H1 (cell line): ENCODE measurements around the gene CCDC138. TPM values are rescaled to one million over a fixed set of nuclear protein-coding genes. Genes with fewer than 3 reads are reported as not detected.

ENCODE experiments used
- CTCF ChIA-PET: fragments of 300-600 bp; sonication (Branson Sonifier 250); formaldehyde crosslinking; loops from one replicate; lab custom pipeline; 2021; ENCODE audit not compliant: partially characterized antibody; lab: Charles Lee
- POLR2A ChIA-PET: fragments of 300-600 bp; sonication (Branson Sonifier 250); formaldehyde crosslinking; loops from one replicate; lab custom pipeline; 2021; ENCODE audit warnings: inconsistent platforms; ENCODE audit not compliant: partially characterized antibody; lab: Charles Lee
- DNase-seq, 2 experiments: peaks; one replicate each; pipeline versions ENCODE4 v3.0.0 to v3.0.0-alpha.2; 2010 to 2022; ENCODE audit warnings: low spot score in 2 of 2, low read depth in 1 of 2, mixed read lengths in 1 of 2
- FAIRE-seq: peaks from 2 replicates; lab custom pipeline; 2011; peaks lifted over from hg19 to GRCh38; lab: Jason Lieb, UNC
- H2AFZ ChIP-seq: 2 replicates; pipeline ENCODE4 v1.8.1; 2012; ENCODE audit warnings: low read length, inconsistent platforms
- H2AK5ac ChIP-seq: 2 replicates; pipeline ENCODE4 v1.6.1; 2013; ENCODE audit warnings: low read depth, low read length
- H2BK120ac ChIP-seq: replicated peaks from 2 replicates; pipeline ENCODE3; 2013; ENCODE audit warnings: low read depth, low read length, inconsistent platforms
- H2BK12ac ChIP-seq: 2 replicates; pipeline ENCODE4 v1.6.1; 2013; ENCODE audit warnings: low read depth, low read length
- H2BK15ac ChIP-seq: 2 replicates; pipeline ENCODE4 v1.6.1; 2013; ENCODE audit warnings: low read length
- H2BK20ac ChIP-seq: 2 replicates; pipeline ENCODE4 v1.6.1; 2013; ENCODE audit warnings: low read length
- H2BK5ac ChIP-seq: 2 replicates; pipeline ENCODE4 v1.6.1; 2013; ENCODE audit warnings: low read depth, low read length
- H3K14ac ChIP-seq: 2 replicates; pipeline ENCODE4 v1.6.1; 2013; ENCODE audit warnings: inconsistent platforms; ENCODE audit not compliant: insufficient read length
- H3K18ac ChIP-seq: 2 replicates; pipeline ENCODE4 v1.6.1; 2013; ENCODE audit warnings: low read length; ENCODE audit errors: extremely low read depth
- H3K23ac ChIP-seq: 2 replicates; pipeline ENCODE4 v1.6.1; 2013; ENCODE audit warnings: inconsistent platforms; ENCODE audit not compliant: insufficient read length
- H3K23me2 ChIP-seq: 2 replicates; pipeline ENCODE4 v1.6.1; 2013; ENCODE audit warnings: low read depth, low read length
- H3K27ac ChIP-seq: 2 replicates; pipeline ENCODE4 v1.6.1; 2011; ENCODE audit warnings: low read depth, low read length, inconsistent platforms
- H3K27me3 ChIP-seq, 4 experiments: replicated peaks in 1 of 4; 1 replicate in 1 of 4; 2 replicates in 3 of 4; pipeline versions ENCODE4 v1.6.1 to v1.8.1; 2011 to 2013; ENCODE audit warnings: low read length in 3 of 4, mild to moderate bottlenecking in 3 of 4, inconsistent platforms in 2 of 4, mixed read lengths in 2 of 4, moderate library complexity in 1 of 4; ENCODE audit not compliant: control insufficient read depth in 3 of 4, insufficient read depth in 3 of 4; ENCODE audit errors: extremely low read depth in 1 of 4
- H3K36me3 ChIP-seq, 4 experiments: 2 replicates each; pipeline versions ENCODE4 v1.6.1 to v1.8.1; 2011 to 2013; ENCODE audit warnings: mild to moderate bottlenecking in 4 of 4, low read length in 3 of 4, moderate library complexity in 2 of 4, control low read depth in 1 of 4, inconsistent platforms in 1 of 4; ENCODE audit not compliant: insufficient read depth in 4 of 4, control insufficient read depth in 2 of 4
- H3K4ac ChIP-seq: replicated peaks from 2 replicates; pipeline ENCODE3; 2013; ENCODE audit warnings: low read length, low read depth, mixed read lengths, inconsistent platforms; ENCODE audit not compliant: insufficient read length
- H3K4me1 ChIP-seq, 4 experiments: replicated peaks in 1 of 4; 1 replicate in 1 of 4; 2 replicates in 3 of 4; pipeline versions ENCODE4 v1.6.1 to v1.8.1; 2011 to 2013; ENCODE audit warnings: low read length in 3 of 4, inconsistent platforms in 2 of 4, mixed read lengths in 1 of 4; ENCODE audit not compliant: insufficient read depth in 4 of 4, control insufficient read depth in 3 of 4
- H3K4me2 ChIP-seq, 2 experiments: 2 replicates each; pipeline versions ENCODE4 v1.6.1 to v1.8.1; 2011 to 2013; ENCODE audit warnings: low read depth in 2 of 2, low read length in 2 of 2, control low read depth in 1 of 2, inconsistent platforms in 1 of 2, mild to moderate bottlenecking in 1 of 2; ENCODE audit not compliant: insufficient read depth in 1 of 2
- H3K4me3 ChIP-seq, 4 experiments: fragments of 200-600, 300-600 bp in 1 of 4; sonication (generic), shearing (Covaris generic), sonication (Bioruptor Twin) in 1 of 4; 2 replicates each; pipeline versions ENCODE4 v1.5.1 to v1.8.1; 2011 to 2016; ENCODE audit warnings: low read length in 4 of 4, low read depth in 3 of 4, control low read depth in 2 of 4, inconsistent platforms in 2 of 4, mild to moderate bottlenecking in 2 of 4, mixed read lengths in 1 of 4, moderate library complexity in 1 of 4; ENCODE audit not compliant: insufficient read depth in 2 of 4; ENCODE audit errors: extremely low read depth in 1 of 4
- H3K56ac ChIP-seq: replicated peaks from 2 replicates; pipeline ENCODE3; 2013; ENCODE audit warnings: low read depth, mild to moderate bottlenecking, mixed read lengths, low read length, inconsistent platforms; ENCODE audit not compliant: insufficient read length
- H3K79me1 ChIP-seq: 2 replicates; pipeline ENCODE4 v1.6.1; 2013; ENCODE audit warnings: low read depth, low read length, control low read depth
- H3K79me2 ChIP-seq, 2 experiments: 2 replicates each; pipeline versions ENCODE4 v1.6.1 to v1.8.1; 2012 to 2013; ENCODE audit warnings: low read length in 2 of 2, mild to moderate bottlenecking in 2 of 2, inconsistent platforms in 1 of 2; ENCODE audit not compliant: insufficient read depth in 2 of 2, control insufficient read depth in 1 of 2
- H3K9ac ChIP-seq, 4 experiments: replicated peaks in 1 of 4; 1 replicate in 1 of 4; 2 replicates in 3 of 4; pipeline versions ENCODE4 v1.6.1 to v1.8.1; 2011 to 2013; ENCODE audit warnings: low read depth in 3 of 4, low read length in 3 of 4, control low read depth in 2 of 4, mild to moderate bottlenecking in 2 of 4, moderate library complexity in 2 of 4, inconsistent platforms in 1 of 4; ENCODE audit errors: extremely low read depth in 1 of 4
- H3K9me3 ChIP-seq, 2 experiments: 2 replicates each; pipeline versions ENCODE4 v1.6.1 to v1.8.1; 2012 to 2013; ENCODE audit warnings: mild to moderate bottlenecking in 2 of 2, moderate library complexity in 2 of 2, control low read depth in 1 of 2, inconsistent platforms in 1 of 2, low read depth in 1 of 2, low read length in 1 of 2, mixed read lengths in 1 of 2; ENCODE audit not compliant: insufficient read depth in 2 of 2
- H4K20me1 ChIP-seq, 2 experiments: replicated peaks in 1 of 2; 2 replicates each; pipeline versions ENCODE3 to v1.8.1; 2011 to 2013; ENCODE audit warnings: inconsistent platforms in 2 of 2, low read length in 2 of 2, mild to moderate bottlenecking in 1 of 2; ENCODE audit not compliant: insufficient read depth in 2 of 2, control insufficient read depth in 1 of 2
- H4K5ac ChIP-seq: 2 replicates; pipeline ENCODE4 v1.6.1; 2013; ENCODE audit warnings: low read length, low read depth, mixed read lengths, inconsistent platforms; ENCODE audit not compliant: insufficient read length
- H4K8ac ChIP-seq: 2 replicates; pipeline ENCODE4 v1.8.0; 2013; ENCODE audit warnings: mild to moderate bottlenecking, moderate library complexity, low read length, inconsistent platforms; ENCODE audit not compliant: insufficient read depth; ENCODE audit errors: extremely low read depth
- H4K91ac ChIP-seq: replicated peaks from 2 replicates; pipeline ENCODE3; 2013; ENCODE audit warnings: low read length, mixed read lengths, inconsistent platforms; ENCODE audit not compliant: insufficient read length
- ASH2L ChIP-seq: fragments of 200-600, 300-600 bp; sonication (generic); IDR thresholded peaks from one replicate; pipeline ENCODE4 v1.7.1; 2017; ENCODE audit warnings: low read length
- ATF2 ChIP-seq: IDR thresholded peaks from 2 replicates; pipeline ENCODE4 v1.6.1; 2012; ENCODE audit warnings: low read length, inconsistent platforms
- CHD2 ChIP-seq: IDR thresholded peaks from 2 replicates; pipeline ENCODE4 v1.6.1; 2012; ENCODE audit warnings: low read length, improper control_type of control experiment
- EGR1 ChIP-seq: IDR thresholded peaks from 2 replicates; pipeline ENCODE4 v1.6.1; 2011; ENCODE audit warnings: low read depth, low read length, borderline replicate concordance
- EP300 ChIP-seq, 2 experiments: IDR thresholded peaks; 1 replicate in 1 of 2; 2 replicates in 1 of 2; pipeline ENCODE4 v1.6.1; 2011 to 2012; ENCODE audit warnings: low read depth in 2 of 2, low read length in 2 of 2, mild to moderate bottlenecking in 2 of 2, borderline replicate concordance in 1 of 2, inconsistent platforms in 1 of 2, moderate library complexity in 1 of 2
- FOSL1 ChIP-seq: IDR thresholded peaks from 2 replicates; pipeline ENCODE4 v1.6.1; 2011; ENCODE audit warnings: mild to moderate bottlenecking, low read depth, low read length, moderate library complexity; ENCODE audit not compliant: insufficient read depth
- JUN ChIP-seq: IDR thresholded peaks from 2 replicates; pipeline ENCODE4 v1.6.1; 2011; ENCODE audit warnings: low read depth, mild to moderate bottlenecking, improper control_type of control experiment, low read length
- KDM4A ChIP-seq: IDR thresholded peaks from one replicate; pipeline ENCODE4 v1.7.1; 2012; ENCODE audit warnings: low read depth, mild to moderate bottlenecking, moderate library complexity, low read length, inconsistent platforms; ENCODE audit not compliant: severe bottlenecking
- NANOG ChIP-seq: IDR thresholded peaks from 2 replicates; pipeline ENCODE4 v1.6.1; 2011; ENCODE audit warnings: low read length, low read depth, mild to moderate bottlenecking, inconsistent platforms; ENCODE audit not compliant: insufficient read depth, poor library complexity, severe bottlenecking
- NRF1 ChIP-seq: IDR thresholded peaks from 2 replicates; pipeline ENCODE4 v1.6.1; 2011; ENCODE audit warnings: mild to moderate bottlenecking, low read depth, low read length, improper control_type of control experiment
- RXRA ChIP-seq: IDR thresholded peaks from 2 replicates; pipeline ENCODE4 v1.6.1; 2011; ENCODE audit warnings: low read depth, mild to moderate bottlenecking, low read length, moderate library complexity; ENCODE audit not compliant: insufficient read depth
- TEAD4 ChIP-seq: IDR thresholded peaks from 2 replicates; pipeline ENCODE4 v1.6.1; 2012; ENCODE audit warnings: low read depth, low read length, inconsistent platforms, mixed read lengths
- YY1 ChIP-seq: IDR thresholded peaks from 2 replicates; pipeline ENCODE4 v1.6.1; 2011; ENCODE audit warnings: low read depth, mild to moderate bottlenecking, low read length
- WGBS, 2 experiments: shearing (Covaris generic) in 1 of 2; methylation state at CpG; one replicate each; pipeline versions ENCODE4 v1.1.6 to v1.1.7; 2013 to 2015; ENCODE audit warnings: low lambda C conversion rate in 2 of 2, mixed read lengths in 2 of 2, inconsistent platforms in 1 of 2, low coverage in 1 of 2, missing lambda C conversion rate in 1 of 2; ENCODE audit not compliant: insufficient replicate concordance in 2 of 2, insufficient coverage in 1 of 2, insufficient read length in 1 of 2; ENCODE audit errors: extremely low coverage in 1 of 2, missing lambda C conversion rate in 1 of 2; 5-methylcytosine and 5-hydroxymethylcytosine counted together
- polyA plus RNA-seq, 7 experiments: library from polyadenylated mRNA; depleted of rRNA in 3 of 7; stranded (reverse) in 5 of 7; unstranded in 2 of 7; fragments of >200 nt in 5 of 7; fragments of 200-250 nt in 2 of 7; gene quantifications; 1 replicate in 5 of 7; 2 replicates in 1 of 7; 4 replicates in 1 of 7; pipeline versions ENCODE4 v1.2.1 to v1.2.3, GENCODE V29; 2011 to 2013; ENCODE audit warnings: missing spikeins in 2 of 7, mixed read lengths in 2 of 7
- total RNA-seq: library from RNA; stranded (reverse); fragmentation: NEBNext Ultra II Directional; extraction: Animal tissue kit (Norgen Biotek cat#: 25700); gene quantifications from 2 replicates; pipeline ENCODE4 v1.2.1, GENCODE V29; 2021

CCDC138 gene
- total and polyA plus RNA-seq, 2 of the 8 experiments (the other 6 are each of a cell fraction or from before 2014, with no cell fraction given): 8.3 to 29.8 TPM

- Histone ChIP-seq H3K9me3 (no peaks in the 10 kb centered on the region), H3K14ac (no peak overlapping the region), H3K23ac (no peak overlapping the region), H2AFZ (no peak overlapping the region), H2BK5ac (no peak overlapping the region), H2BK20ac (no peak overlapping the region), H3K79me2 (no peaks in the 10 kb centered on the region), H3K23me2 (no peaks in the 10 kb centered on the region), H3K4me3 (no peak overlapping the region), H2BK15ac (no peak overlapping the region), H3K27me3 (no peaks in the 10 kb centered on the region), H3K9ac (no peak overlapping the region), H4K91ac (no peak overlapping the region), H3K4me1 (no peaks in the 10 kb centered on the region), H3K56ac (no peak overlapping the region), H4K20me1 (no peaks in the 10 kb centered on the region), H3K4ac (no peak overlapping the region), H3K36me3 (no peaks in the 10 kb centered on the region), H2BK120ac (no peak overlapping the region), H3K79me1 (no peaks in the 10 kb centered on the region), H2AK5ac (no peak overlapping the region), H2BK12ac (no peak overlapping the region), H3K27ac (no peak overlapping the region), H4K8ac (peak overlapping the region; percentile 11; the same call in 1 of the 2 replicates), H3K4me2 (no peak overlapping the region), H3K18ac (no peak overlapping the region), H4K5ac (no peak overlapping the region)
- FAIRE-seq (no peak), DNase-seq (peak in 1 of 2 experiments; percentile 40)
- ChIA-PET CTCF (interaction anchor here (0.7 to 0.8 kb wide), 3 partner anchors 23 to 97 kb away, joined by 3 read pairs; no protein-coding TSS in a partner anchor), POLR2A (interaction anchor here (1.7 kb wide), 1 partner anchor 9 kb away, joined by 4 read pairs; no protein-coding TSS in a partner anchor)
- WGBS, 2 experiments: 84% methylated on average over 13 of the region's 13 CpGs; no CpG with 5 or more reads in 1 of the 2 experiments
- TF ChIP-seq KDM4A (no peak), ATF2 (no peak), NRF1 (no peak), CHD2 (no peak), ASH2L (no peak), JUN (no peak), RXRA (no peak), EP300 (IDR thresholded peaks at IDR 0.05; ENCODE audit: borderline replicate concordance in 1 of 2, low read depth in 2 of 2, low read length in 2 of 2) (no peak), EGR1 (no peak), FOSL1 (no peak), NANOG (no peak), TEAD4 (no peak), YY1 (no peak)
Observed at GRCh38 chr2:108905906-108906305, 119.3 kb downstream of the CCDC138 start.
